ENCODE results near the gene TGM1.
"Not testable (repeated sequence)": the region's sequence is repeated elsewhere in the genome, so short reads cannot be mapped to it uniquely, and the experiment has no call there.

TGM1 gene

GRCh38 chr14:24254630-24255392 lies 8.2 kb downstream of the TGM1 start:
- DNase-seq (ENCODE audit: low spot score), result no peak

DNA sequence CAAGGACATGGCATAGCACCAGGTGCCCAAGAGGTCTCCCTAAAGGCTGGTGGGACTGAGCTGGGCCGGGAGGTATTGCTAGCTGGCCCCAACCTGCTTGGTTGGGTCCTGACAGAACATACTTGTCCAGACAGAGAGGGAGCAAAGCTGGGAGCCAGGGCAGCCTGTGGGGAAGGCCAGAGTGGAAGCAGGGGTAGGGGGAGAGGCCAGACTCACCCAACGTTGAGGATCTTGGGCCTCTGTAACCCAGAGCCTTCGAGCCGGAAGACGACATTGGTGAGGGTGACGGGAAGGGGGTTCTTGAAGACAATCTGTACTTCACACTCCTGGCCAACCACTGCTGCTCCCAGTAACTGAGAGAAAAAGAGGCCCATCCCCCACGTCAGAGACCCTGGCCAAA lies 9.0 kb downstream of the TGM1 start:
- DNase-seq (ENCODE audit: low spot score), result no peak

DNA sequence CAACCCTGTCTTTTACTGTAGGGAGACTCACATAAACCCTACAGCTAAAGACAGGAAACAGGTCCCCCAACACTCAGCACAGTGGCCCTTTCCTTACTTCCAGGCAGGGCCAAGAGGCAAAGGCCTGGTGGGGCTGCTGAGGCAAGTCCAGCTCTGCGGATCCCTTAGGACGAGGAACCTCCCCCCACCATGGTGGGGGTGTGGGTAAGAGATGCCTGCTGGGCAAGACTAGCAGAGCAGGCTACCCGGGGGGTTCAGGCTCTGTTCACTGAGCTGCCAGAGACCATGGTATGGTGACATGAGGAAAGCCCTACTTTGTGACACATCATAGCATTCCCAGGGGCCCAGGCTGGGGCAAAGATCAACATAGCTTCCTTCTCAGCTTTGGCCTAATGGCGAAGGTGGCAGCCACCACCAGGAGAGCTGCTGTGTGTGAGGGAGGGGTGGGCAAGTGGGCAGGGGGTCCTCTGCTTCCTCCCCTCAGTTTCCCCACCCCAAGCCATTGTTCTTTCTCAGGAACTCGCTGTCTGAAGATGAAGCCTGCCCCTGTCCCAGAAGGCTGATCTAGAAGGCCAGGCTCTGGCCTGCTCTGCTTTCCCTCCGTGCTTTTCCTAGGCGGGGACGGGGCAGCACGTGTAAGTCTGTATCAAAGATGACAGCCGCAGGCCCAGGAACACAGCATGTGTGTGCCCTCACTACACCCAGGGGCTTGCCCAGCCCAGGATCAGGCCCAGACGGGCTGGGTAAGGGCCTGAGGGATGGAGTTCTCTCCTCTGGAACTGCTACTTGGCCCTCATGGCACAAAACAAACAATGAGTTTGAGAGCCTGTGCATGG lies 10.5 kb downstream of the TGM1 start:
- DNase-seq (ENCODE audit: low spot score), result no peak

GRCh38 chr14:24251880-24252288 lies 11.1 kb downstream of the TGM1 start:
- DNase-seq (ENCODE audit: low spot score), result no peak

GRCh38 chr14:24250354-24250753 lies 12.6 kb downstream of the TGM1 start:
- DNase-seq (ENCODE audit: low spot score), result no peak

DNA sequence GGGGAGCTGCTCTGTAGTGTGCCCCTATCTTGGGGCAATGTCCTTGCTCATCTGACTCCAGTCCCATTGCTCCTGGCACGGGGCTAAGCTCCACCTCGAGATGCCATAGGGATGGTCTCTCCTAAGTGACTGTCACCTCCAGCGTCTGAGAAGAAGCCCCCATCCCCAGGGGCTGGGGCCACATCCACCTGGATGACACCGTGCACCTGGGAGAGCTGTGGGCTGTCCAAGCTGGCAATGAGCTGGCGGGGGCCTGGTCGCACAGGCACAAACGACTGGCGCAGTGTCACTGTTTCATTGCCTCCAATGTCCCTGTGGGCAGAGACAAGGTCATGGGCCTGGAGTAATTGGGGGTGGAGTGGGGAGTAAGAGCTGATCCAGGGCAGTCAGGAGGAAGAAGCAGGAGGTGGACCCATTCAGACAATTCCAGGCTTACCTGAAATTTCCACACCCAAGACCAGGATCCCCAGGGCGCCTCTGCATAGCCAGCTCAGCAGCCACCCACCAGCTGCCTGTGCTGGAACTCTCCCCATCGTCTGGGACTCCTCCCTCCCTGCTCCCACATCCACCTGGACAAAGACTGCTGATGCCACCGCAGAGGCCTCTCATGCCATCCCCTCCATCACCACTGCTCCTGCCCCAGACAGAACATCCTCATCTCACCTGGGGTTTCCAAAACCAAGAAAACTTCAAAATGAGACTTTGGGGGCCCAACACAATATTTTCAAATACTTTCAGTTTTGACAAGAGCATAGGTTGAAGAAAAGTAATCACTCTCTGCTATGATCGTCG lies 13.6 kb downstream of the TGM1 start:
- no peak for DNase-seq (ENCODE audit: low spot score)

DNA sequence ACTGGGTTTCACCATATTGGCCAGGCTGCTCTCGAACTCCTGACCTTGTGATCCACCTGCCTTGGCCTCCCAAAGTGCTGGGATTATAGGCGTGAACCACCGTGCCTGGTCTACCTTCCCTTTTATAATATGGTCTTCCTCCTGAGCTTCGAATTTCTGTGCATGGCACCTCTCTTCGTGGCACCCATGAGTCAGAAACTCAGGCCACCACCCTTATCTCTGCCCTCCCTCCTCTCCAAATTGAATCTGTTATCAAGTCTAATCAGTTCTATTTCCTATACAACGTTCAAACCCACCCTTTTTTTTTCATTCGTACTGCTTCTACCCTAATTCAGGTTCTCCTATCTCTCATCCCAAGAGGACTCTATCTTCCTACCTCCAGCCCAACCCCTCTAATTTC lies 15.6 kb downstream of the TGM1 start:
- DNase-seq (ENCODE audit: low spot score), result peak; percentile 44

GRCh38 chr14:24246765-24247212 lies 16.2 kb downstream of the TGM1 start:
- peak; percentile 84 for DNase-seq (ENCODE audit: low spot score)

DNA sequence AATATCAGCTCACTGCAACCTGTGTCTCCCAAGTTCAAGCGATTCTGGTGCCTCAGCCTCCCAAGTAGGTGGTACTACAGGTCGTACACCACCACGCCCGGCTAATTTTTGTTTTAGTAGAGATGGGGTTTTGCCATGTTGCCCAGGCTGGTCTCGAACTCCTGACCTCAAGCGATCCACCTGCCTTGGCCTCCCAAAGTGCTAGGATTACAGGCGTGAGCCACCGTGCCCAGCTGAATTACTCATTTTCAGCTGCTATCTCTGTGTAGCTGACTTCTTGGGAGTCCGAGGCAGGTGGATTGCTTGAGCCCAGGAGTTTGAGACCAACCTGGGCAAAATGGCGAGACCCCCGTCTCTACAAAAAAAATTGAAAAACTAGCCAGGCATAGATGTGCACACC lies 17.6 kb downstream of the TGM1 start:
- not testable (repeated sequence) for DNase-seq (ENCODE audit: low spot score)

DNA sequence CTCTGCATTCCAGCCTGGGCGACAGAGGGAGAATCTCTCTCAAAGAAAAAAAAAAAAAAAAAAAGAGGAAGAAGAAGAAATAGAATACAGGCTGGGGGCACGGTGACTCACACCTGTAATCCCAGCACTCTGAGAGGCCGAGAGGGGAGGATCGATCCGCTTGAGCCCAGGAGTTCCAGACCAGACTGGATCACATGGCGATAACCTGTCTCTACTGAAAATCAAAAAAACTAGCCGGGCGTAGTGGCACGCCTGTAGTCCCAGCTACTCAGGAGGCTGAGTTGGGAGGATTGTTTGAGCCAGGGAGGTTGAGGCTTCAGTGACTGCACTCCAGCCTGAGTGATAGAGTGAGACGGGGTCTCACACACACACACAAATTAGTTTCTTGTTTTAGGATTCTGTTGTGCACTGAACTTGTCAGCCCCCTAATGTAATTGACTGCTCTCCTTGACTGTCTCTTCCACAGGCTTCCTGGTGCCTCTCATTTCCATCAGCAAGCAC lies 19.6 kb downstream of the TGM1 start:
- DNase-seq (ENCODE audit: low spot score), result no peak

- peak; percentile 93 for DNase-seq (ENCODE audit: low spot score)
Observed at GRCh38 chr14:24241829-24242443, 21.0 kb downstream of the TGM1 start.

GRCh38 chr14:24240110-24240918 lies 22.7 kb downstream of the TGM1 start:
- no peak for DNase-seq (ENCODE audit: low spot score)

DNA sequence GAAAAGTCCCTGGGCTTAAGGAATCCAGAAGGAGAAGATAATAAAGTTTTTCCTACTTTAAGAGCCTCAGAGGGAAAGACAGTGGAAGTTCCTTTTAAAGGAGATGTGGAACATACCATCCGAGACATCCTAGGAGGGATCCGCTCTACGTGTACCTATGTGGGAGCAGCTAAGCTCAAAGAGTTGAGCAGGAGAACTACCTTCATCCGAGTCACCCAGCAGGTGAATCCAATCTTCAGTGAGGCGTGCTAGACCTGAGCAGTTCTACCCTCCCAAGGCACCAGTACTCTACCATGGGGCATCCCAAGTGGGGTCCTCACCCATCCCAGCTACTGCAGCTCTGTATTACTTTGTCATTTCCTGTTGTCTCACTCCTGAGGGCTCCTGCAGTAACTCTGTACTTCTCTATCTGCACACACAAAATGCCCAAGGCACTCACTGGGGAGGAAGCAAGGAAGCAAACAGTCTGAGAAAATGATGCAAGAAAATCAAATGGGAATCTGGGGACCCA lies 24.4 kb downstream of the TGM1 start:
- no peak for DNase-seq (ENCODE audit: low spot score)

- DNase-seq (ENCODE audit: low spot score), result no peak
Observed at GRCh38 chr14:24238123-24238522, 24.9 kb downstream of the TGM1 start.

DNA sequence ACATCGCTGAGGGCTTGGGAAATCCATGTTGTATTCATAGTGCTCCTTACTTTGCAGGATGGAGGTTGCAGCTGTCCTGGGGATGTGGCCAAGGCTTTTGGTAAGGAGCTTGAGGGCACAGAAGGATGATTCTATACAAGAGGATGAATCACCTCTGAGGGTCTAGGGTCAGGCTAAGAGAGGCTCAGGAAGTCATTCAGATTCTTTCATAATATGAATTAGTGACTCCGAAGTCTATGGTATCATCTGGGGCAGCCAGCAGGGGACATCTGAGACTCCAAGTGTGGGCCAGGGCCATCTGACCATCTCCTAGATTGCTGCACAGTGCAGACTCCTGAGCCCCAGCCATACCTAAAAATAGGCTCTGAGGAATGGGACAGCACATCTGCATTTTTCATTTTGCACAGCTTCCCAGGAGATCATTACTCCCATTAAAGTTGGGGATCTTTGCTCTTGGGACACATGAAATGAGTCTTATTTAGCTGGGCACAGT lies 25.5 kb downstream of the TGM1 start:
- no peak for DNase-seq (ENCODE audit: low spot score)

GRCh38 chr14:24236689-24237462 lies 26.1 kb downstream of the TGM1 start:
- no peak for DNase-seq (ENCODE audit: low spot score)

DNA sequence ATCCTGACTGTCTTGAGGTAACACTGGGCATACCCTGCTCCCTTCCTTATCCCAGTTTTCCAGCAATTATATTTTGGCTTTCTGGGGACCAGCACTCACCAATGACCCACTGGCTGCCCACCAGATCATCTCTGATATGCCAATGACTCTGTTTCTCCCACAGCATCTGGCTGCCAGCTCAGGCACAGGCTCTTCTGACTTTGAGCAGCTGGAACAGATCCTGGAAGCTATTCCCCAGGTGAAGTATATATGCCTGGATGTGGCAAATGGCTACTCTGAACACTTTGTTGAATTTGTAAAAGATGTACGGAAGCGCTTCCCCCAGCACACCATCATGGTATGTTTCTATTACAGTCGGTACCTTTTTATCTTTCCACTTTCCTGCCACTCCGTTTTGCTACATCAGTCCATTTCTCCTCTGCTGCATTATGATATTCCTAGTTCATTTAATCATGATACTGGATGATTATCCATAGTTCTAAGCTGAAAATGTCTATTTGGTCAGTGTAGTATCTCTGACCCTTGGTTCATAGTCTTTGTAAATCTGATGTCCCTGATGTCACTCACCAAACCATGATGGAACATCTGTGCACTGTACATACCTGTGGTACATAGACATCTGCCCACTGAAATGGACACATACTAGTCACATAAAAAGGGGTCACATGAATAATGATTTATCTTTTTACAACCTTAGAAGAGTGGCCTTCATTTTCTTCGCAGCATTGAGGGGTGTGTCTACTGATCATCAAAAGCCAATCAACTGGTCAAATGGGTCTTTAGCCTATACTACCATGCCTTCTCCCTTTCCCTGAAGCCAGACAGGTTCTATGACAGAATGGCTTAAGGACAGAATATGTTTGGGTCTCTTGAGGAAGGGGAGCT lies 26.9 kb downstream of the TGM1 start:
- no peak for DNase-seq (ENCODE audit: low spot score)

GRCh38 chr14:24234095-24235005 lies 28.6 kb downstream of the TGM1 start:
- DNase-seq (ENCODE audit: low spot score), result no peak
